Measurements from ENCODE around the gene TEX261. TPM values are rescaled to one million over a fixed set of nuclear protein-coding genes. Genes with fewer than 3 reads are reported as not detected.
A peak's percentile ranks its signal among the peaks of the same experiment; 100 is the strongest.
"Not testable (repeated sequence)": the region's sequence is repeated elsewhere in the genome, so short reads cannot be mapped to it uniquely, and the experiment has no call there.

The TEX261 gene
- total RNA-seq, 1 donor from 2014 or later: 50.7 TPM

GRCh38 chr2:71001592-71001927 is 6.9 kb upstream of the TEX261 start:
- intact Hi-C loops (cut with micrococcal nuclease): no loop called here
- no peak for DNase-seq
- no peaks in the 10 kb centered on the region for H3K9me3 ChIP-seq (replicated peaks)
- H3K4me3 ChIP-seq: no peak overlapping the region
- TF ChIP-seq CTCF (IDR thresholded peaks at IDR 0.05; ENCODE audit: borderline replicate concordance): no peak
- H3K27me3 ChIP-seq (ENCODE audit: low read depth): peaks cover under 1% of the 10 kb centered on the region
- H3K27ac ChIP-seq (replicated peaks): no peak overlapping the region
- H3K4me1 ChIP-seq: no peaks in the 10 kb centered on the region
- no peaks in the 10 kb centered on the region for H3K36me3 ChIP-seq

DNA sequence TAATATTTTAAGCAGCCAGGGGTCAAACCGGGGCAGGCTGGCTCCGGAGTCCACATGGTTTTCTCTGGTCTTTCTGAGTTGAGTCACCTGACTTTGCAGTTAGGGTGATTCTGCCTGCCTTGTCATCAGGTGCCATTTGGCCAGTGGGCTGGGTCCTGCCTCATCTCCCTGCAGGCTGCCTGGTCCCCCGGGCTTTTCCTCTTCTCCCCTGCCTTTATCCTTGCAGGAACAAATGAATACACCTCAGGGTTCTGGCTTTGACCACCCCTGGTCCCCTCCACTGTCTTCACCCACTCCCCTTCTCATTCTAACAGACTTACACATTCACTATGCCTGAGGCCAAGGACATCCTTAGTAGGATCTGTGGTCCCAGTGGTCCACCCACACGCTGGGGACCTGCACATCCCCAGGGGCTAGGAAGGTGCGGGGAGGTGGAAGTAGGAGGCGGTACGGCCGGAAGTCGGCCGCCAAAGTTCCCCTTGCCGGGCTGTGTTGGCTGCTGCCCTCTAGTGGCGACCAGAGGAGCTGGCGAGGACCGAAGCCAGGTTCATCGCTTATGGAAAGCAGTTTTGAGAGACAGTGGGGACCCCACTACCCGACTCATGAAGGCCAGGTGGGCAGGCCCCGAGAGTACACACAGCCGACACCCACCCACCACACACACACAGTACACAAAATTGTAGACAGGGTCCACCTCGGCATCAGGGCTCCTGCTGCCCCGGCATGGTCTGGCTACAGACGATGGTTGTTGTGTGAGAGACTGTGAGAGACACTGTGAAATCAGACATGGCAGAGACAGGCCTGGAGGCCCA is 6.3 kb upstream of the TEX261 start:
- Histone ChIP-seq H3K36me3 (no peaks in the 10 kb centered on the region), H3K4me3 (peak overlapping the region; percentile 44), H3K9me3 (replicated peaks) (no peaks in the 10 kb centered on the region), H3K27ac (replicated peaks) (no peak overlapping the region), H3K4me1 (no peaks in the 10 kb centered on the region), H3K27me3 (ENCODE audit: low read depth) (no peaks in the 10 kb centered on the region)
- TF ChIP-seq CTCF (IDR thresholded peaks at IDR 0.05; ENCODE audit: borderline replicate concordance): peak; percentile 98
- intact Hi-C loops (cut with micrococcal nuclease): no loop called here
- DNase-seq: peak; percentile 72

GRCh38 chr2:70999931-71000330 is 5.3 kb upstream of the TEX261 start:
- H3K4me3 ChIP-seq; H3K27me3 ChIP-seq (ENCODE audit: low read depth); H3K9me3 ChIP-seq (replicated peaks); intact Hi-C loops (cut with micrococcal nuclease); H3K4me1 ChIP-seq; H3K27ac ChIP-seq (replicated peaks); DNase-seq; H3K36me3 ChIP-seq: not testable (repeated sequence)

- no peak for DNase-seq
- TF ChIP-seq CTCF (IDR thresholded peaks at IDR 0.05; ENCODE audit: borderline replicate concordance): no peak
- H3K27me3 ChIP-seq (ENCODE audit: low read depth): no peaks in the 10 kb centered on the region
- H3K4me3 ChIP-seq: no peak overlapping the region
- H3K4me1 ChIP-seq: peaks cover 10% of the 10 kb centered on the region
- no peaks in the 10 kb centered on the region for H3K36me3 ChIP-seq
- intact Hi-C loops (cut with micrococcal nuclease): no loop called here
- H3K27ac ChIP-seq (replicated peaks): no peak overlapping the region
- no peaks in the 10 kb centered on the region for H3K9me3 ChIP-seq (replicated peaks)
These were observed 4.7 kb upstream of the TEX261 start for GRCh38 chr2:70999362-70999761.

DNA sequence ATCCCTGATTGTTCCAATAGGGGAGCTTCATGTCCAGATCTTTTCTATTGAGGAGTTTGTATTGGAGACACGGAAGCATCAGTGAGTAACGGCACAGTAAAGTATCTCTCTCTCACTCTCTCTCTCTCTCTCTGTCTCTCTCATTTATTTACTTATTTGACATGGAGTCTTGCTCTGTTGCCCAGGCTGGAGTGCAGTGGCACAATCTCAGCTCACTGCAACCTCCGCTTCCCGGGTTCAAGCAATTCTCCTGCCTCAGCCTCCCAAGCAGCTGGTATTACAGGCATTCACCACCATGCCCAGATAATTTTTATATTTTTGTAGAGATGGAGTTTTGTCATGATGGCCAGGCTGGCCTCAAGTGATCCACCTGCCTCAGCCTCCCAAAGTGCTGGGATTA is 4.2 kb upstream of the TEX261 start:
- H3K36me3 ChIP-seq: not testable (repeated sequence)

DNA sequence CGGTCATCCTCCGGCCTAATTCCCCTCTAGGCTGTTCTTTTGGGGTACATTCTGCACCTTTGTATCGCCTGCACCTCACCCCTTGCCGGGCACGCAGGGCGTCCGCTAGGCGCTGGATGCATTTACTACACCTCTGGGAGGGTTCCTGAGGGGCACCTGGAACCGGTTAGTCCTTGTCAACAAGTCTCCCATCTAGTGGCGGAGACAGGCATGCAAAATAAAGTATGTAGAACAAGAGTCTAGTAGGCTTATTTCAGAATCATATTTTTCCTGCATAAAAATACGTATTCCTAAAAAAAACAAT is 705 bp upstream of the TEX261 start:
- Histone ChIP-seq H3K9me3 (replicated peaks) (no peaks in the 10 kb centered on the region), H3K27me3 (ENCODE audit: low read depth) (no peaks in the 10 kb centered on the region), H3K36me3 (peaks cover 15% of the 10 kb centered on the region), H3K4me3 (peak overlapping the region; percentile 100), H3K4me1 (peaks cover 38% of the 10 kb centered on the region), H3K27ac (replicated peaks) (peak overlapping the region; percentile 91)
- peak; percentile 17 for TF ChIP-seq CTCF (IDR thresholded peaks at IDR 0.05; ENCODE audit: borderline replicate concordance)
- intact Hi-C loops (cut with micrococcal nuclease): no loop called here
- no peak for DNase-seq

More for the DNA sequence above, 4.2 kb upstream of the TEX261 start:
- H3K4me3 ChIP-seq; H3K9me3 ChIP-seq (replicated peaks); DNase-seq; intact Hi-C loops (cut with micrococcal nuclease); H3K27ac ChIP-seq (replicated peaks); H3K27me3 ChIP-seq (ENCODE audit: low read depth): not testable (repeated sequence)
- peaks cover 14% of the 10 kb centered on the region for H3K4me1 ChIP-seq
